Germinal center (tissue), 1 donor: ENCODE measurements around the gene ABCC3.
"Not testable (repeated sequence)": the region's sequence is repeated elsewhere in the genome, so short reads cannot be mapped to it uniquely, and the experiment has no call there.

Experiments
- DNase-seq: peaks from one replicate; pipeline ENCODE4 v3.0.0; 2012; ENCODE audit warnings: mixed read lengths, low spot score

Gene ABCC3

DNA sequence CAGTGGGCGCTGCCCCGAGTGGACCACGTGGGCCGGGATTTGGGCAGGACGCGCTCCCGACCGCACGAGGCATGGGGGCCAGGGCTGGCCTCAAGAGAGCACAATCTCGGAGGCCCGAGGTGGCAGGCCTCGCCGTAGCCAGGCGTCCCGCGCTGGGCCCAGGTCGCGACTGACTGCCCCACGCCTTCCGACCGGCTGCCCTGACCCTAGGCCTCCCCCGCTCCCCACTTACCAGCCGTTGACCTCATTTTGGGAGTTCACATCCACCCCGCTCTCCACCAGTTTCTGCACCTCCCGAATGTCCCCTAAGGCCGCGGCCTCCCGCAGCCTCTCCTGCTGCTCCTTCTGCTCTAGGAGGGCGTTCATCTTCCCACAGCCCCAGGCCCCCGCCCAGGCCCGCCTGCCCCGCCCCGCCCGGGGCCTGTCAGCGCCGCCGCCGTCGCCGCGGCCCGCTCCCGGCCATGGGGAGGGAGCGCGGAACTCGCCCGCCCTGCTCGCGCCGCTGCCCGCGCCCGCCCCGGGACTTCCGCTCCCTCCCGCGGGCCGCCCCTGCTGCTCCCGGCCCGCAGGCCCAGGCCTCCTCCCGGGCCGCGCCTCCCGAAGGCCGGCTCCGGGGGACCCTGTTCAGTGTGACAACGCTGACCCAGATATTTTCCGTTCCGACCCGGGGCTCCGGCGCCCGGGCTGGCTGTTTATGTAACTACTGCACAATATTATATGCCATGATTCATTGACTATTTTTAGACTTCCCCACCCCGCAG, 72.8 kb downstream of the ABCC3 start, which contains the start of gene ANKRD40:
Gene ANKRD40 (minus strand): TSS at position 626 of the 761 bp plus-strand sequence. CDS start 260 bp downstream, at position 366.
- DNase-seq, result peak; percentile 82

DNA sequence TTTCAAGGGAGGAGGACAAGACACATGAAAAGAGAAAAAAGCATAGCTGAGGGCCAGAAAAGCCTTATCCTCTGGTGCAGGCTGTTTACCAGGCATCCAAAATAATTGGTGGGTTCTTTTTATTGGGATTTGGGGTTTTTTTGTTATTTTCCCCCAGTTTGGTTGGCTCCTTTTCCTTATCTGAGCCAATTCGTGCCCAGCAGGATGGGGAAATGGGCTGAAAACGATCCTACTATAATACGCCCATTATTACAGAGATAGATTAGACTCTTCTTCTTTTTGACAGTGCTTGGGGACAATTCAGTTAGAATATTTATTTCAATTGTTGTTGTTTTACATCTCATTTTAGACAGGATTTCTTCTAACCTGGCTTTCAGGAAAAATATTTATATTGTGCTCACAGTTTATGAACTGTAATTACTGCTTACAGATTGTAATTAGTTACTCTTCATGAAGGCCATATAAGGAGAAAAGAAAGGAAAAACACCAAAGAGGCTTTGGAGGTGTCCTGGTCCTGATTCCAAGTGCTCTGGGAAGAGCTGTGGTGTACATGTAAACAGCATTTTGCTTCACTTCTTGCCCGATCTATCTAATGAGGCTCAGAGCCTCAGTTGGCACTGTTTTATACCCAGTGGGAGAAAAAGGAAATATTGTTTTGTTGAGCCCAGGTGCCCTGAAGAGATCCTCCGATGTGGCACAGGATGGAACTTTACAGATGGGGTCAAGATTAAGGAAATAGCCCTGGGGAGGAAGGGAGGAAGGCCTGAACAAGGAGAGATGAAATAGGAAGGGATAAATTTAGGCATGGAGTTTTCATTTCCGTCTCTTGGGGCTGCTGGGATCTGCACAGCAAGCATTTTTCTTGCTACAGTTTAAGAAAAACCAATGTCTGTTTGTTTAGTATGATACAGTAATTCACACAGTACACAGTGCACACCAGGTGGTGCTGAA, 73.6 kb downstream of the ABCC3 start:
- no peak for DNase-seq

DNA sequence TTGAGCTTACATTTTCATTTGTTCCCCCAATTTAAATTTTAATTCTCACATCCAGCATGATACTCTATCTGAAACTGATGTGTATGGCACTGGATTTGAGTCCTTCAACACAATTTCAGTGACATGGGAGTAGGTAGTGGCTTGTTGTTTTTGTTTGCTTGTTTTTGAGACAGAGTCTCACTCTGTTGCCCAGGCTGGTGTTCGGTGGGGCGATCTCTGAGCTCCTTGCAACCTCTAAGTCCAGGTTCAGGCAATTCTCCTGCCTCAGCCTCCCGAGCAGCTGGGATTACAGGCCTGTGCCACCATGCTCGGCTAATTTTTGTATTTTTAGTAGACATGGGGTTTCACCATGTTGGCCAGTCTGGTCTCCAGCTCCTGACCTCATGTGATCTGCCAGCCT, 74.4 kb downstream of the ABCC3 start:
- DNase-seq, result not testable (repeated sequence)

DNA sequence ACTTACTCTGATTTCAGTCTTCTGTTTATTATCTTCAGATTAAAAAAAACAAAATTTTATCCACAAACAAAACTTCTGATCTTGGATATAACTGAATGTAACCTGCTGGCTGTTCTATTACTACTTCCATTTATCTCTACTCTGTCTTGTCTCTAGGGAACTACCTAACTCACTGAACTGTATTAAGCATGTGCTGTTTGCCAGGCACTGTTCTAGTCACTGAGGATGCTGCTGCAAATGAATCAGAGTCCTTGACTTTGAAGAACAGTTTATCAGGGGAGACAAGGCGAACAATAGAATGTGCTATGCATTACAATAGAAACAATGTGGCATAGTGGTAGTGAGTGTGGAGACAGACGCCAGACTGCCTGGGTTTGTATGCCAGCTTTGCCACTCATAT, 75.3 kb downstream of the ABCC3 start:
- no peak for DNase-seq

DNA sequence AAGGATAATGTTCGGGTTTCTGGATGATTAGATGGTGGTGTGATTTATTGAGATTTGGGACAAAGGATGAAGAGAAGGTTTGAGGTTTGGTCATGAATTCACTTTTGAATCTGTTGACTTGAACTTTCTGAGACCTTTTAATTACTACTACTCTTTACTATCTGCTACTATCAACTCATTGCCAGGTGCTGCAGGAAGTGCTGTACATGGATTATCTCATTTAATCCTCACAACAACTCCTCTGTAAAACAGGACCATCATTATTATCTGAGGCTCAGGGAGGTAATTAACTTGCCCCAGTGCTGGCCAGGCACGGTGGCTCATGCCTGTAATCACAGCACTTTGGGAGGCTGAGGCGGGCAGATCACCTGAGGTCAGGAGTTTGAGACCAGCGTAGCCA, 76.0 kb downstream of the ABCC3 start:
- DNase-seq, result no peak

DNA sequence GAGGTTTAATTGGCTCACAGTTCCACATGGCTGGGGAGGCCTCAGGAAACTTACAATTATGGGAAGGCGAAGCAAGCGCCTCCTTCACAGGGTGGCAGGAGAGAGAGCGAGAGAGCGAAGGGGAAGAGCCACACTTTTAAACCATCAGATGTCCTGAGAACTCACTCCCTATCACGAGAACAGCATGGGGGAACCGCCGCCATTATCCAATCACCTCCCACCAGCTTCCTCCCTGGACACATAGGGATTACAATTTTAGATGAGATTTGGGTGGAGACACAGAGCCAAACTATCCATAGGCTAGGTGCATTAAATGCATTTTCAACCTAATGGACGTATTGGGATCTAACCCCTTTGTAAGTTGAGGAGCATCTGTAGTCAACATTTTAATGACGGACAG, 78.0 kb downstream of the ABCC3 start:
- no peak for DNase-seq

DNA sequence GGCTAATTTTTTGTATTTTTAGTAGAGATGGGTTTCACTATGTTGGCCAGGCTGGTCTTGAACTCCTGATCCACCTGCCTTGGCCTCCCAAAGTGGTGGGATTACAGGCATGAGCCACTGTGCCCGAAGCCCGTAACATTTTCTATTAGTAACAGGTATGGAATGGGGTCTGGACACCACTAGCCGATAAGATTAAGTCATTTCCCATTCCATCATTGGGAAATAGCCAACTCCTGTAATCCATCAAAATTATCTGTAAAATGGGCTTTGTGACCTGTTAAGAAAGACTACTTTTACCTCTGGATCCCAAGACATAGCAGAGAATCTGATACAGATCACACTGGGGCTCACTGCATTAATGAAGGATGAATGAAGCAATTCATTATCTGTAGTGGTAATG, 80.8 kb downstream of the ABCC3 start:
- DNase-seq, result no peak

DNA sequence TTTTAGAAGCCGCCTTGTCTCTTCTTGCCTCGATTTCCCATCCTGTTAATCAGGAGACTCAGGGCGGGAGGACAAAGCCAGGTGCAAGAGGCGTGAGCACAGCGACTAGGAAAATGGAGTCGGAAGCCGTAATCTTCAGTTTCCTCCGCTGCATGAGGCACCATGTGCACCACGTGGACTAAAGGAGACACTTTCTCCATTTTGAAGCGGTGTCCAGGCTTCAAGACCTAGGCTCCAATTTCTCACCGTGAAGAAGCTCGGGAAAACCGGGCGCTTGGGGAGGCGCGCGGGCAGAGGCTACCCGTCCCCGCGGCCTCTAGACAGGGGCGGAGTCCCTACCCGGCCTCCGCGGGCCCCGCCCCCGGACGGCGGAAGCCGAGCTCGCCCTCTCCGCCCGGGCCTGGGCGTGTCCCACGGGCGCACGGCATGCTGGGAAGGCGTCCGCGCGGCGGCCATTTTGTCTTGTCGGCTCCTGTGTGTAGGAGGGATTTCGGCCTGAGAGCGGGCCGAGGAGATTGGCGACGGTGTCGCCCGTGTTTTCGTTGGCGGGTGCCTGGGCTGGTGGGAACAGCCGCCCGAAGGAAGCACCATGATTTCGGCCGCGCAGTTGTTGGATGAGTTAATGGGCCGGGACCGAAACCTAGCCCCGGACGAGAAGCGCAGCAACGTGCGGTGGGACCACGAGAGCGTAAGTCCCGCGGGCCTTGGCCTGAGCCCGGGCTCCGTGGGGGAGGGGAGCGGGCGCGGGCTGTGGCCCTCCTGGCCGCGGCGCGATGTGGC, 84.7 kb downstream of the ABCC3 start, which contains the start of gene LUC7L3:
Gene LUC7L3 (plus strand): TSS at position 460 of the 780 bp plus-strand sequence. CDS start 130 bp downstream, at position 590.
- DNase-seq, result peak; percentile 96

DNA sequence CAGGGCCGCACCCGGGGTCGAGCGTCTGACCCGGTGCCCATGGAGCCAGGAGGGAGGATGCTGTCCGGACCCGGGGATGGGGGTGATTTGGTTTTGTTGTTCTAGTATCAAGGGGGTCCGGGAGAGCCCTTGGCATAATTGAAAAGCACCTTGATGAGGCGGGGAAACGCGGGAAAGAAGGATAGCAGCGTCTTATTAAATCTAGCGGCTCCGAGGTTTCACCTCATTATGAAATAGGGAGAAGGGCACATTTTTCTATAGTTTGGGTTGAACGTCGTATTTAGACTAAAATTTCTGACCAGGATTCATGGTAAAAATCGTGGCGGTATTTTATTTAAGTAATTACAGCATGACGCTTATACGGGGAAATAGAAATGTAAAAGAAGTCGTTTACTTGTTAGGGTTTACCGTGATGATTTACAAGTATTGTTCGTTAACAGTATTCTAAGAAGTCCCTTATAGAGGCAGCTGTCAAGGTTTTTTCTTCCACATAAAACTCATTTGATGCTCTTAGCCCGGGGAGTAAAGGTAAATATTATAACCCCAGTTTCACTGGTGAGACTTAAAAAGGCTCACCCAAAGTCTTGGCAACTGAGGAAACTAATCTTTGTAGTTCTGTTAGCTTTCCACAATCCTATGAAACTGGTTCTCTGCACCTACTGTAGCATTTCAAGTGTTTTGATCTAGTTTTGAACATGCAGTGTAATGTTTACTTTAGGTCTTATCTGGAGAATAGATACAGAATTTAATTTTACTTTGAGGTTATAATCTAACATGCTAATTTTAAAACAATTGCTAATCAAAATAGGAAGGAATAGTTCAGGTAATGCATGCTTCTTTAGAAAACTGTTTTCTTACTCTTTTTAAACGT, 85.5 kb downstream of the ABCC3 start:
- DNase-seq, result no peak

DNA sequence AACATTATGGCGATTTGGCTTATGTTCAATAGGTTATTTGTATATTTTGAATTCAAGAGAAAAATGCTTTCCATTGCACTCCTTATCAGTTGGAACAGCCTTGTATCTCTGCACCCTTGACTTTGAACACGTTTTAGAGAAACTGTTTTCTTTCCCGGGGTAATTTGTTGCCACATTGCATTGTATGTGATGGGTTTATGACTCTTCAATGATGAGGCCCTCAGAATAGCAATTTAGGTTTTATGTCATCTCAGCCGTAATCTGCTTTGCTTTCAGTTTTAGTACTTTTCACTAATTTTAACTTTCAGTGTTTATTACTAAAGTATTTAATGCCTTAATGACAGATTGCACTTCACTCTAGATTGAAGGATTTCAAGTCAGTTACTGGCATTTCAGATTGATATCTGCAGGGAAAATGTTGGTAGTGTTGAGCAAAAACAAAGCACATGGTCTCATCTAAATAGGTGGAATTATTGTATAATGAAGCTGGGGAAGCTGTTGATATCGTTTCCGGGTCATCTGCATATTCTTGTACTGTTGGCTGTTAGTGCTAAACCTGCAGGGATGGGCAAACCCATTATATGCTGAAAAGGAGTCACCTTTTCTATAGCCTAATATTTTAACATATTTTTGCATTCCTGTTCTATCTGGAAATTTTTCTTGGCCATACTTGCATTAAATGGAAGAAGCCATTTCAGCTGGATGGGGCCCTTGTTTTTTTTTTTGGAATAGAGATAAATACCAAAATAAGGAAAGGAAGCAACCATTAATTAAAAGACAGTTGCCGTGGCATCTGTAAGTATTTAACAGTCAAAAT, 86.7 kb downstream of the ABCC3 start:
- peak; percentile 38 for DNase-seq

DNA sequence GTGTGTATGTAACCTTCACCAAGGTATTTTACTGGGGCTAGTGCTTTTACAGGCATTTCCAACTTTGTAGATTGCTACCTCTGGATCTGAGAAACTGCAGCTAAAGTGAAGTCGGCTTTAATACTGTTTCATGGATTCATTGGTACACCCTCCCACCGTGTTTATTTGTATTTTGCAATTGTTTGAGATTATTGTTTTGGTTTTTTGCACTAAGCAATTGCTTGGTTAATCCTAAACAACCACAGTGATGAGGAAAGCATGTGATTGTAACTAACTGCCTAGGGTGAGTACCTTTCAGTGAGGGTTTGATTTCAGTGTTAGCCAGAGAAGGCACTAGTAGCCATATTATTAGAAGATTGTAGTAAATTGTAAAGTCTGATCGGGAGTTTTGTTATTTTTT, 88.1 kb downstream of the ABCC3 start:
- DNase-seq, result no peak

DNA sequence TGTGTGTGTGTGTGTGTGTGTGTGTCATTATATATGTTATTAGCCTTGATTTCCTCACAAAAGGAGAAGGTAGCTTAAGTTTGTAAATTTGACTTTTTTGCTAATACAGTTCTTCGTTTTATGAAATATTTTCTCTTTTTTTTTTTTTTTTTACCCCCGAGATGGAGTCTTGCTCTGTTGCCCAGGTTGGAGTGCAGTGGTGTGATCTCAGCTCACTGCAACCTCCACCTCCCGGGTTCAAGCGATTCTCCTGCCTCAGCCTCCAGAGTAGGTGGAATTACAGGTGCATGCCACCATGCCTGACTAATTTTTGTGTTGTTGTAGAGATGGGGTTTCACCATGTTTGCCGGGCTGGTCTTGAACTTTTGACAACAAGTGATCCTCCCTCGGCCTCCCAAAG, 89.9 kb downstream of the ABCC3 start:
- DNase-seq, result not testable (repeated sequence)

DNA sequence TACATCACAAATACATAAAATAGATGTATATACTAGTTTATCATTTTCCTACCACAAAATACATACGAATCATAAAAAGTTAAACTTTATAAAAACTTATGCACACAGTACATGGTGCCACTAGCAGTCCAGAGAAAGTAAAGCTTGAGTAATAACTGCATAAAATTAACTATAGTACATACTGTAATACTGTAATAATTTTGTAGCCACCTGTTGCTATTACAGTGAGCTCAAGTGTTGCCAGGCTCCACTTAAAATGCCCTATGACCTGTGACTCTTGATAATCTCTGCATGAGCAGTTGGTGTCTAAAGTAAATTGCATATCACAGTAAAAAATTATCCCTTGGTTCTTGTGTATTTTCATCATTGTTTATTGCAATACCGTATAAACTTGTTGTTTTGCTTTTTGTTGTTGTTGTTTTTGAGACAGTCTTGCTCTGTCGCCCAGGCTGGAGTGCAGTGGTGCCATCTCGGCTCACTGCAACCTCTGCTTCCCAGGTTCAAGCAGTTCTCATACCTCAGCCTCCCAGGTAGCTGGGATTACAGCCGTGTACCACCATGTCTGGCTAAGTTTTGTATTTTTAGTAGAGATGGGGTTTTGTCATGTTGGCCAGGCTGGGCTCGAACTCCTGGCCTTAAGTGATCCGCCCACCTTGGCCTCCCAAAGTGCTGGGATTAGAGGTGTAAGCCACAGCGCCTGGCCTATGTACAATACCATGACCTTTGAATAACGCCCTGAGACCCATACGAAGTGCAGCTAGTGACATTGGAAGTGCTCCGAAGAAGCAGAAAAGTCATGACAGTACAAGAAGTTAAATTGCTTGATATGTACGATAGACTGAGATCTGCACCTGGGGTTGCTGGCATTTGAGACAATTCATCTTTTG, 91.3 kb downstream of the ABCC3 start:
- no peak for DNase-seq

DNA sequence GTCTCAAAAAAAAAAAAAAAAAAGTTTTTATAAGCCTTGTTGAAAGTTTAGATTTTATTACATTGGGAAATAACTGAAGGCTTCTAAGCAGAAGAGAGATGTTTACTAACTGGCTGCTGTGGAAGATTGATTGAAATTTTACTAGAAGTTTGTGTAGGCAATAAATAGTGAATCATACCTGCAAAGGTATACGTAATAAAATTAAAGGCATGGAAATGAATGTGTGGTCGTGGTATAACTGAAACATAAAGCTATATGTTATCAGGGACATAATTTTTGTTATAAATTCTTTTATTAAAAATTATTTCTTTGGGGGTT, 93.4 kb downstream of the ABCC3 start:
- no peak for DNase-seq

DNA sequence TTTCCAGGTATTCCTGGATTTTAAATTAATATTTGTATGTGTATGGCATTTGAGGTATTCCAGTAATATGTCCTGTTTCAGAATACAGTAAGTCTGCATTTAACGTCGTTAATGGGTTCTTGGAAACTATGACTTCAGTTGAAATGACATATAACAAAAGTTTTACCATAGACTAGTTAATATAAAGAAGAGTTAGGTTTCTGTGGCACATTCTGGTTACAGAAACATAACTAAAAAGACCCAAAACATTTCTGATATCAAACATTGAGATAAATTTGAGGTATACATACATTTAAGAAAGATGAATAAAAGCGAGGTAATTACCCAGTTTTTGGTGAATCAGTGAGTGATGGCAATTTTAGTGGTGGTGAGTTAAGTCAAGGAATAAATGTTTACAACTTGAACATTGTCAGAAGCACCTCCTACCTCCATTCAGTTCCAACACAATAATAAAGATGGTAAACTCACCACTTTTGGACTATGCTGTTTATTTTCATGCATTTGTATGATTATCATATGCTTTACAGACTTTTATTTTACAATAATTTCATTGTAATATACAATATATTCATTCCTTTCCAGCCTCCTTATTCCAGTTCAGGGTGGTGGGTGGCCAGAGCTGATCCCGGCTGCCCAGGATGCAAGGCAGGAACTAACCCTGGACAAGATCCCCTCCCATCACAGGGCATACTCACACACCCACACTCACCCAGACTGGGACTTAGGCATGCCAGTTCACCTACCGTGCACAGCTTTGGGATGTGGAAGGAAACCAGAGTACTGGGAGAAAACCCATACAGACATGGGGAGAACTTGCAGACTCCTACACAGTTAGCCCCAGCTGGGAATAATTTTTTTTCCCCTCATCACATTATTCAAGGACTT, 94.4 kb downstream of the ABCC3 start:
- no peak for DNase-seq

DNA sequence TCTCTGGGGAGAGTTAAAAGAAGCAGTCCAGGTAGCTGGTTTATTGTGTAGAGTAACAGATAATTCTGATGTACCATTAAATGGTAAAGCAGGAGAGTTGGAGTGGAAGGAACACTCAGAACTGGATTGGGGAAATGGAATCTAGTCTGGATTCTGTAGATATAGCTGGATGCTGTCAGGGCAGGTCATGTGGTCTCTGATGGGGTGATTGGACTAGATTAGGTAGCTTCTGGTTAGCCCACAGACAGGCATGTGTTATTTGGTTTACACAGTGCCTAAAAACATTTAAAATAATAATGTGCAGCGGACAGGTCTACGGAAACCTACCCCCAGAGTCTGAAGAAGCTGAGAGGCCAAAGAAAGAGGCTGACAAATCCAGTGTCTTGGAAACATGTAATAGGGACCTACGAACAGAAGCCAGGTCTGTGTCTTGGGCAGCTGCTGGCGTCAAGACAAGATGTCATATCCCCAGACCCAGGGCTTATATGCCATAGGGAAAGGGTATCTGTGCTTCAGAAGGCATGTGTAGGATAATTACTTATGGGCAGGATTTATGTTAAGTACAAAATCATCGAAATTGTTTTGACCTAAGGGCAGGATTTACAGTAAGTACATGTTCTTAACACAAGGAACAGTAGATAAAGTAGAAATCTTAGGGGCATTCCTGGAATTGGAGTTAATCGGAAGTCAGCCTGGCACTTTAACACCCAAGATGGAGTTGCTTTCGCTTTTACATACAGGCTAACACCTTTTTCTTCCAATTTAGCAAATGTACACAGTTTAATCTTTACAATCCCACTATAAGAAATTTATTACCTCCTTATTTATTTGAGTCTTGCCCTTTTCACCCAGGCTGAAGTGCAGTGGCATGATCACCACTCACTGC, 97.1 kb downstream of the ABCC3 start:
- DNase-seq, result no peak

DNA sequence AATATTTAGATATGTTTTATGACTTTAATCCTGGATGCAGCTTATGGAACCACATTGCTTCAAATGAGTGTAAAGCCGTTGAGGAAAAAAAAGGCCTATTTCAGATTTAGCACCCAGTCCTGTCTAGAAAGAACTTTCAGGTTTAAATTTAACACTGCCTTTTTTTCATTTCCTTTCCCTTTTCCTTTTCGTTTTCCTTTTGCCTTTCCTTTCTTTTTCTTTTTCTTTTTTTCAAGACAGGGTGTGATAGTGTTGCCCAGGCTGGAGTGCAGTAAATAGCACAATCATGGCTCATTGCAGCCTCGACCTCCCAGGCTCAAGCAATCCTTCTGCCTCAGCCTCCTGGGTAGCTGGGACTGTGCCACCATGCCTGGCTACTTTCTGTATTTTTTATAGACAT, 100.6 kb downstream of the ABCC3 start:
- DNase-seq, result no peak
